IMR-90 (cell line): ENCODE results near the gene PGGHG. TPM values are rescaled to one million over a fixed set of nuclear protein-coding genes. Genes with fewer than 3 reads are reported as not detected.

Source experiments
- ATAC-seq: fragments of 200-7000 bp; cut with Tn5 transposase; 2 replicates; pipeline ENCODE4 v1.9.1; 2020; ENCODE audit warnings: low read depth, mild to moderate bottlenecking, moderate library complexity
- BruUV-seq: library from RNA; stranded (reverse); fragments of 400-500 nt; replicated peaks from 2 replicates; lab custom pipeline; 2021; lab: Mats Ljungman, UMichigan
- CTCF ChIA-PET: fragments of 300-600 bp; formaldehyde crosslinking; extraction: SDS; loops from one replicate; lab custom pipeline; 2021; ENCODE audit warnings: antibody characterized with exemption; lab: Yijun Ruan, JAX
- POLR2A ChIA-PET: fragments of 300-600 bp; sonication (Branson Sonifier 250); formaldehyde crosslinking; loops from one replicate; lab custom pipeline; 2022; ENCODE audit warnings: antibody characterized with exemption; ENCODE audit not compliant: unreplicated experiment; lab: Charles Lee
- DNase-seq: peaks from one replicate; pipeline ENCODE4 v3.0.0; 2013
- H2AFZ ChIP-seq: replicated peaks from 2 replicates; pipeline ENCODE3; 2013; ENCODE audit warnings: low read length, mild to moderate bottlenecking; ENCODE audit not compliant: poor library complexity
- H2AK5ac ChIP-seq: 2 replicates; pipeline ENCODE4 v1.6.1; 2013; ENCODE audit warnings: low read depth, low read length, inconsistent platforms
- H2AK9ac ChIP-seq: replicated peaks from 2 replicates; pipeline ENCODE3; 2013; ENCODE audit warnings: mild to moderate bottlenecking, low read depth, low read length, moderate library complexity; ENCODE audit not compliant: poor library complexity
- H2BK120ac ChIP-seq: 2 replicates; pipeline ENCODE4 v1.6.1; 2013; ENCODE audit warnings: low read depth, low read length, inconsistent platforms
- H2BK15ac ChIP-seq: 3 replicates; pipeline ENCODE4 v1.6.1; 2013; ENCODE audit warnings: low read depth, low read length, inconsistent platforms
- H2BK20ac ChIP-seq: 2 replicates; pipeline ENCODE4 v1.6.1; 2013; ENCODE audit warnings: low read depth, mild to moderate bottlenecking, inconsistent platforms, low read length, moderate library complexity
- H2BK5ac ChIP-seq: 2 replicates; pipeline ENCODE4 v1.6.1; 2013; ENCODE audit warnings: mild to moderate bottlenecking, low read depth, low read length, inconsistent platforms; ENCODE audit not compliant: poor library complexity, severe bottlenecking
- H3K14ac ChIP-seq: replicated peaks from 2 replicates; pipeline ENCODE4 v1.6.1; 2013; ENCODE audit warnings: low read depth, low read length, inconsistent platforms
- H3K18ac ChIP-seq: 2 replicates; pipeline ENCODE4 v1.6.1; 2013; ENCODE audit warnings: low read depth, low read length, control low read depth
- H3K23ac ChIP-seq: 2 replicates; pipeline ENCODE4 v1.6.1; 2013; ENCODE audit warnings: low read depth, low read length, inconsistent platforms
- H3K27ac ChIP-seq: 2 replicates; pipeline ENCODE4 v1.5.1; 2013; ENCODE audit warnings: mild to moderate bottlenecking, control low read depth, low read length; ENCODE audit not compliant: insufficient read depth
- H3K27me3 ChIP-seq: 2 replicates; pipeline ENCODE4 v1.6.1; 2013; ENCODE audit warnings: low read length; ENCODE audit not compliant: control insufficient read depth, insufficient read depth
- H3K36me3 ChIP-seq: 2 replicates; pipeline ENCODE4 v1.6.1; 2013; ENCODE audit warnings: low read length, mixed read lengths; ENCODE audit not compliant: control insufficient read depth, insufficient read depth
- H3K4ac ChIP-seq: 2 replicates; pipeline ENCODE4 v1.6.1; 2013; ENCODE audit warnings: low read depth, low read length, inconsistent platforms
- H3K4me1 ChIP-seq: 2 replicates; pipeline ENCODE4 v1.6.1; 2013; ENCODE audit warnings: low read length, mixed read lengths; ENCODE audit not compliant: control insufficient read depth, insufficient read depth
- H3K4me2 ChIP-seq: 2 replicates; pipeline ENCODE4 v1.6.1; 2013; ENCODE audit warnings: low read depth, mild to moderate bottlenecking, control low read depth, low read length, moderate library complexity
- H3K4me3 ChIP-seq: 2 replicates; pipeline ENCODE4 v1.5.1; 2013; ENCODE audit warnings: low read depth, mild to moderate bottlenecking, control low read depth, low read length, moderate library complexity; ENCODE audit not compliant: insufficient read depth
- H3K56ac ChIP-seq: 2 replicates; pipeline ENCODE4 v1.6.1; 2013; ENCODE audit warnings: low read length, inconsistent platforms; ENCODE audit not compliant: insufficient read depth; ENCODE audit errors: extremely low read depth
- H3K79me1 ChIP-seq, 2 experiments: 2 replicates each; pipeline ENCODE4 v1.6.1; 2013; ENCODE audit warnings: low read length in 2 of 2, inconsistent platforms in 1 of 2, low read depth in 1 of 2
- H3K9ac ChIP-seq: 2 replicates; pipeline ENCODE4 v1.6.1; 2013; ENCODE audit warnings: low read depth, low read length, control low read depth
- H3K9me1 ChIP-seq: 2 replicates; pipeline ENCODE4 v1.6.1; 2013; ENCODE audit warnings: low read length, inconsistent platforms; ENCODE audit not compliant: insufficient read depth
- H3K9me3 ChIP-seq: 2 replicates; pipeline ENCODE4 v1.6.1; 2013; ENCODE audit warnings: low read length; ENCODE audit not compliant: control insufficient read depth, insufficient read depth
- H4K20me1 ChIP-seq: 2 replicates; pipeline ENCODE4 v1.6.1; 2013; ENCODE audit warnings: low read length, inconsistent platforms; ENCODE audit not compliant: insufficient read depth
- H4K5ac ChIP-seq: 2 replicates; pipeline ENCODE4 v1.6.1; 2013; ENCODE audit warnings: mild to moderate bottlenecking, low read depth, low read length, control low read depth
- H4K8ac ChIP-seq, 2 experiments: 2 replicates each; pipeline ENCODE4 v1.6.1; 2013; ENCODE audit warnings: low read depth in 2 of 2, low read length in 2 of 2, control low read depth in 1 of 2, inconsistent platforms in 1 of 2
- H4K91ac ChIP-seq: 2 replicates; pipeline ENCODE4 v1.6.1; 2013; ENCODE audit warnings: low read depth, low read length, inconsistent platforms; ENCODE audit not compliant: insufficient read depth
- BHLHE40 ChIP-seq: fragments of 150-350 bp; IDR thresholded peaks from 2 replicates; pipeline ENCODE4 v1.6.1; 2016; ENCODE audit warnings: mild to moderate bottlenecking, low read depth, low read length
- CEBPB ChIP-seq: IDR thresholded peaks from 2 replicates; pipeline ENCODE4 v1.6.1; 2012; ENCODE audit warnings: low read depth, low read length, improper control_type of control experiment
- CHD1 ChIP-seq: IDR thresholded peaks from 2 replicates; pipeline ENCODE4 v1.6.1; 2012; ENCODE audit warnings: low read depth, low read length, improper control_type of control experiment
- CTCF ChIP-seq: conservative IDR thresholded peaks from 2 replicates; pipeline ENCODE4 v1.5.1; 2012; ENCODE audit warnings: mild to moderate bottlenecking, low read depth, low read length, improper control_type of control experiment
- ELK1 ChIP-seq: fragments of 150-350 bp; IDR thresholded peaks from 2 replicates; pipeline ENCODE4 v1.6.1; 2016; ENCODE audit warnings: low read depth, mild to moderate bottlenecking, low read length, moderate library complexity, borderline replicate concordance
- FOS ChIP-seq: fragments of 150-350 bp; IDR thresholded peaks from 2 replicates; pipeline ENCODE4 v1.6.1; 2016; ENCODE audit warnings: low read depth, low read length
- MAFK ChIP-seq: IDR thresholded peaks from 2 replicates; pipeline ENCODE4 v1.6.1; 2012; ENCODE audit warnings: low read depth, low read length, improper control_type of control experiment
- MAZ ChIP-seq: IDR thresholded peaks from 2 replicates; pipeline ENCODE4 v1.6.1; 2012; ENCODE audit warnings: low read depth, mild to moderate bottlenecking, low read length, improper control_type of control experiment, moderate library complexity, borderline replicate concordance
- MXI1 ChIP-seq: IDR thresholded peaks from 2 replicates; pipeline ENCODE4 v1.6.1; 2012; ENCODE audit warnings: low read depth, mild to moderate bottlenecking, low read length, moderate library complexity, borderline replicate concordance
- NFE2L2 ChIP-seq: fragments of 150-350 bp; IDR thresholded peaks from 2 replicates; pipeline ENCODE4 v1.6.1; 2016; ENCODE audit warnings: low read depth, mild to moderate bottlenecking, low read length
- POLR2A ChIP-seq: IDR thresholded peaks from 2 replicates; pipeline ENCODE4 v1.6.1; 2012; ENCODE audit warnings: mild to moderate bottlenecking, low read depth, low read length
- RAD21 ChIP-seq: IDR thresholded peaks from 2 replicates; pipeline ENCODE4 v1.6.1; 2012; ENCODE audit warnings: low read length, improper control_type of control experiment
- RCOR1 ChIP-seq: IDR thresholded peaks from 2 replicates; pipeline ENCODE4 v1.6.1; 2012; ENCODE audit warnings: mild to moderate bottlenecking, low read length, improper control_type of control experiment; ENCODE audit not compliant: insufficient replicate concordance
- RFX5 ChIP-seq: IDR thresholded peaks from 2 replicates; pipeline ENCODE4 v1.8.0; 2012; ENCODE audit warnings: low read depth, mild to moderate bottlenecking, low read length, moderate library complexity
- SMC3 ChIP-seq: fragments of 150-350 bp; IDR thresholded peaks from 2 replicates; pipeline ENCODE4 v1.6.1; 2016; ENCODE audit warnings: low read depth, mild to moderate bottlenecking, antibody characterized with exemption, low read length, moderate library complexity
- USF2 ChIP-seq: fragments of 150-350 bp; IDR thresholded peaks from 2 replicates; pipeline ENCODE4 v1.6.1; 2017; ENCODE audit warnings: mild to moderate bottlenecking, antibody characterized with exemption, low read length, low read depth
- WGBS, 2 experiments: methylation state at CpG; one replicate each; pipeline versions ENCODE4 v1.1.5 to v1.1.7; 2013; ENCODE audit warnings: missing lambda C conversion rate in 2 of 2; ENCODE audit not compliant: insufficient read length in 1 of 2; ENCODE audit errors: extremely low coverage in 2 of 2; 5-methylcytosine and 5-hydroxymethylcytosine counted together
- dilution Hi-C: fragments of 300-500 bp; cut with HindIII; formaldehyde crosslinking; loops from one replicate; pipeline ENCODE4 v1.14.3; 2018; ENCODE audit warnings: low sequenced_read_pairs; ENCODE audit not compliant: unreplicated experiment
- in situ Hi-C: fragments of 300-500 bp; cut with MboI; formaldehyde crosslinking; loops from 3 replicates; pipeline ENCODE4 v1.14.3; 2019; ENCODE audit warnings: low sequenced_read_pairs, inconsistent platforms, mixed read lengths
- intact Hi-C: fragments of 100-400 bp; cut with micrococcal nuclease; formaldehyde crosslinking; loops from 2 replicates; pipeline ENCODE4 v1.10.0; 2022
- polyA plus RNA-seq, 3 experiments: library from polyadenylated mRNA; depleted of rRNA; stranded (reverse); fragments of >200 nt; gene quantifications; 2 replicates each; pipeline ENCODE4 v1.2.3, GENCODE V29; 2012; ENCODE audit warnings: low replicate concordance in 1 of 3
- total RNA-seq: library from RNA; depleted of rRNA; stranded (reverse); fragments of >200 nt; gene quantifications from 2 replicates; pipeline ENCODE4 v1.2.3, GENCODE V29; 2012

PGGHG gene
- total and polyA plus RNA-seq, 2 of the 4 experiments (the other 2 are of a cell fraction): 1.8 to 17.0 TPM

- no peak for ATAC-seq
- H3K36me3 ChIP-seq: peaks cover 2% of the 10 kb centered on the region; the same call in 1 of the 2 replicates
- H2AK9ac ChIP-seq: no peak overlapping the region
- intact Hi-C loops: no loop called here
- H2BK5ac ChIP-seq: no peak overlapping the region
- no peaks in the 10 kb centered on the region for H3K9me3 ChIP-seq
- no peak overlapping the region for H3K23ac ChIP-seq
- no TSS peak for BruUV-seq
- H2AK5ac ChIP-seq: no peak overlapping the region
- H3K18ac ChIP-seq: no peak overlapping the region
- TF ChIP-seq FOS (no peak), CEBPB (no peak), CTCF (no peak), NFE2L2 (no peak), POLR2A (no peak), RAD21 (no peak), RCOR1 (no peak), USF2 (no peak), RFX5 (no peak), SMC3 (no peak), BHLHE40 (no peak), CHD1 (no peak), MAZ (no peak), MXI1 (no peak), ELK1 (no peak), MAFK (no peak)
- H3K4ac ChIP-seq: no peak overlapping the region
- H3K56ac ChIP-seq: no peak overlapping the region
- dilution Hi-C loops: no loop called here
- H3K27me3 ChIP-seq: peaks cover 44% of the 10 kb centered on the region
- H2BK120ac ChIP-seq: no peak overlapping the region
- H3K14ac ChIP-seq: no peak overlapping the region
- no peak for DNase-seq
- CTCF ChIA-PET: no interaction called here
- H4K5ac ChIP-seq: no peak overlapping the region
- H3K9me1 ChIP-seq: no peaks in the 10 kb centered on the region
- peaks cover 4% of the 10 kb centered on the region; the same call in 1 of the 2 replicates for H3K4me1 ChIP-seq
- no peak overlapping the region for H2BK15ac ChIP-seq
- in situ Hi-C loops: loop anchor here (10.0 kb wide), 1 partner anchor 61 kb away; no protein-coding TSS in a partner anchor
- H2BK20ac ChIP-seq: no peak overlapping the region
- H3K79me1 ChIP-seq: peaks cover 0 to 7% of the 10 kb centered on the region in 2 experiments; a peak in 3 of 4 replicates
- H3K4me2 ChIP-seq: no peak overlapping the region
- POLR2A ChIA-PET: no interaction called here
- no peak overlapping the region for H4K91ac ChIP-seq
- H4K8ac ChIP-seq: no peak overlapping the region
- H3K9ac ChIP-seq: no peak overlapping the region
- no peak overlapping the region for H3K27ac ChIP-seq
- H3K4me3 ChIP-seq: no peak overlapping the region
- WGBS, 2 experiments: no CpG with 5 or more reads among the region's 8 CpGs
- peak overlapping the region; percentile 62 for H2AFZ ChIP-seq
- H4K20me1 ChIP-seq: no peaks in the 10 kb centered on the region
Measured at GRCh38 chr11:285894-286220, 3.1 kb upstream of the PGGHG start.
